ENCODE data around the gene ZCCHC24.

ZCCHC24 gene

GRCh38 chr10:79482741-79483140, 37.3 kb upstream of the ZCCHC24 start:
- Histone ChIP-seq H3K4me1 (ENCODE audit: insufficient read depth, low read length) (peaks cover 5% of the 10 kb centered on the region), H3K36me3 (ENCODE audit: insufficient read depth, low read length) (no peaks in the 10 kb centered on the region), H3K27me3 (ENCODE audit: insufficient read depth, low read length) (no peaks in the 10 kb centered on the region), H3K9me3 (ENCODE audit: low read length) (no peaks in the 10 kb centered on the region), H2AFZ (ENCODE audit: low read depth, low read length) (peak overlapping the region; percentile 63), H3K4me3 (ENCODE audit: low read length) (no peak overlapping the region)

- Histone ChIP-seq H3K4me1 (ENCODE audit: insufficient read depth, low read length) (peaks cover 5% of the 10 kb centered on the region), H2AFZ (ENCODE audit: low read depth, low read length) (peak overlapping the region; percentile 63), H3K36me3 (ENCODE audit: insufficient read depth, low read length) (no peaks in the 10 kb centered on the region), H3K4me3 (ENCODE audit: low read length) (no peak overlapping the region), H3K27me3 (ENCODE audit: insufficient read depth, low read length) (no peaks in the 10 kb centered on the region), H3K9me3 (ENCODE audit: low read length) (no peaks in the 10 kb centered on the region)
These were observed 36.9 kb upstream of the ZCCHC24 start for GRCh38 chr10:79482304-79482703.

- H3K4me1 ChIP-seq (ENCODE audit: insufficient read depth, low read length): peaks cover 5% of the 10 kb centered on the region
- no peaks in the 10 kb centered on the region for H3K27me3 ChIP-seq (ENCODE audit: insufficient read depth, low read length)
- H3K36me3 ChIP-seq (ENCODE audit: insufficient read depth, low read length): no peaks in the 10 kb centered on the region
- H3K9me3 ChIP-seq (ENCODE audit: low read length): no peaks in the 10 kb centered on the region
- no peak overlapping the region for H3K4me3 ChIP-seq (ENCODE audit: low read length)
- H2AFZ ChIP-seq (ENCODE audit: low read depth, low read length): no peak overlapping the region
These were observed 34.0 kb upstream of the ZCCHC24 start for GRCh38 chr10:79479283-79479909.

GRCh38 chr10:79477456-79477855, 32.0 kb upstream of the ZCCHC24 start:
- no peaks in the 10 kb centered on the region for H3K36me3 ChIP-seq (ENCODE audit: insufficient read depth, low read length)
- peaks cover 3% of the 10 kb centered on the region for H3K27me3 ChIP-seq (ENCODE audit: insufficient read depth, low read length)
- H3K9me3 ChIP-seq (ENCODE audit: low read length): no peaks in the 10 kb centered on the region
- H2AFZ ChIP-seq (ENCODE audit: low read depth, low read length): no peak overlapping the region
- peaks cover 3% of the 10 kb centered on the region for H3K4me1 ChIP-seq (ENCODE audit: insufficient read depth, low read length)
- H3K4me3 ChIP-seq (ENCODE audit: low read length): no peak overlapping the region

GRCh38 chr10:79476645-79477044, 31.2 kb upstream of the ZCCHC24 start:
- H2AFZ ChIP-seq (ENCODE audit: low read depth, low read length): no peak overlapping the region
- no peaks in the 10 kb centered on the region for H3K9me3 ChIP-seq (ENCODE audit: low read length)
- no peaks in the 10 kb centered on the region for H3K4me1 ChIP-seq (ENCODE audit: insufficient read depth, low read length)
- H3K27me3 ChIP-seq (ENCODE audit: insufficient read depth, low read length): peaks cover 3% of the 10 kb centered on the region
- no peak overlapping the region for H3K4me3 ChIP-seq (ENCODE audit: low read length)
- H3K36me3 ChIP-seq (ENCODE audit: insufficient read depth, low read length): no peaks in the 10 kb centered on the region

GRCh38 chr10:79475877-79476276, 30.5 kb upstream of the ZCCHC24 start:
- H3K27me3 ChIP-seq (ENCODE audit: insufficient read depth, low read length): peaks cover 3% of the 10 kb centered on the region
- H3K4me1 ChIP-seq (ENCODE audit: insufficient read depth, low read length): no peaks in the 10 kb centered on the region
- H2AFZ ChIP-seq (ENCODE audit: low read depth, low read length): no peak overlapping the region
- H3K4me3 ChIP-seq (ENCODE audit: low read length): no peak overlapping the region
- H3K36me3 ChIP-seq (ENCODE audit: insufficient read depth, low read length): no peaks in the 10 kb centered on the region
- H3K9me3 ChIP-seq (ENCODE audit: low read length): no peaks in the 10 kb centered on the region

GRCh38 chr10:79475119-79475653, 29.8 kb upstream of the ZCCHC24 start:
- Histone ChIP-seq H3K4me3 (ENCODE audit: low read length) (no peak overlapping the region), H3K27me3 (ENCODE audit: insufficient read depth, low read length) (peaks cover 3% of the 10 kb centered on the region), H2AFZ (ENCODE audit: low read depth, low read length) (no peak overlapping the region), H3K4me1 (ENCODE audit: insufficient read depth, low read length) (no peaks in the 10 kb centered on the region), H3K9me3 (ENCODE audit: low read length) (no peaks in the 10 kb centered on the region), H3K36me3 (ENCODE audit: insufficient read depth, low read length) (no peaks in the 10 kb centered on the region)

- Histone ChIP-seq H3K9me3 (ENCODE audit: low read length) (no peaks in the 10 kb centered on the region), H3K4me1 (ENCODE audit: insufficient read depth, low read length) (no peaks in the 10 kb centered on the region), H3K27me3 (ENCODE audit: insufficient read depth, low read length) (peaks cover 6% of the 10 kb centered on the region), H3K36me3 (ENCODE audit: insufficient read depth, low read length) (no peaks in the 10 kb centered on the region), H2AFZ (ENCODE audit: low read depth, low read length) (no peak overlapping the region), H3K4me3 (ENCODE audit: low read length) (no peak overlapping the region)
These were observed 28.2 kb upstream of the ZCCHC24 start for GRCh38 chr10:79473496-79474095.

GRCh38 chr10:79472951-79473350, 27.5 kb upstream of the ZCCHC24 start:
- Histone ChIP-seq H3K36me3 (ENCODE audit: insufficient read depth, low read length) (no peaks in the 10 kb centered on the region), H3K9me3 (ENCODE audit: low read length) (no peaks in the 10 kb centered on the region), H3K4me1 (ENCODE audit: insufficient read depth, low read length) (no peaks in the 10 kb centered on the region), H2AFZ (ENCODE audit: low read depth, low read length) (no peak overlapping the region), H3K27me3 (ENCODE audit: insufficient read depth, low read length) (peaks cover 6% of the 10 kb centered on the region), H3K4me3 (ENCODE audit: low read length) (no peak overlapping the region)

GRCh38 chr10:79472449-79472848, 27.0 kb upstream of the ZCCHC24 start:
- Histone ChIP-seq H3K4me3 (ENCODE audit: low read length) (no peak overlapping the region), H3K4me1 (ENCODE audit: insufficient read depth, low read length) (no peaks in the 10 kb centered on the region), H2AFZ (ENCODE audit: low read depth, low read length) (no peak overlapping the region), H3K9me3 (ENCODE audit: low read length) (no peaks in the 10 kb centered on the region), H3K36me3 (ENCODE audit: insufficient read depth, low read length) (no peaks in the 10 kb centered on the region), H3K27me3 (ENCODE audit: insufficient read depth, low read length) (peaks cover 6% of the 10 kb centered on the region)

GRCh38 chr10:79471776-79472175, 26.4 kb upstream of the ZCCHC24 start:
- no peak overlapping the region for H3K4me3 ChIP-seq (ENCODE audit: low read length)
- H3K36me3 ChIP-seq (ENCODE audit: insufficient read depth, low read length): no peaks in the 10 kb centered on the region
- H3K9me3 ChIP-seq (ENCODE audit: low read length): no peaks in the 10 kb centered on the region
- H2AFZ ChIP-seq (ENCODE audit: low read depth, low read length): no peak overlapping the region
- H3K27me3 ChIP-seq (ENCODE audit: insufficient read depth, low read length): peaks cover 6% of the 10 kb centered on the region
- no peaks in the 10 kb centered on the region for H3K4me1 ChIP-seq (ENCODE audit: insufficient read depth, low read length)

- no peaks in the 10 kb centered on the region for H3K36me3 ChIP-seq (ENCODE audit: insufficient read depth, low read length)
- H3K4me3 ChIP-seq (ENCODE audit: low read length): no peak overlapping the region
- no peak overlapping the region for H2AFZ ChIP-seq (ENCODE audit: low read depth, low read length)
- H3K27me3 ChIP-seq (ENCODE audit: insufficient read depth, low read length): peaks cover 6% of the 10 kb centered on the region
- H3K9me3 ChIP-seq (ENCODE audit: low read length): no peaks in the 10 kb centered on the region
- no peaks in the 10 kb centered on the region for H3K4me1 ChIP-seq (ENCODE audit: insufficient read depth, low read length)
These were observed 24.7 kb upstream of the ZCCHC24 start for GRCh38 chr10:79470096-79470495.

GRCh38 chr10:79468841-79469585, 23.6 kb upstream of the ZCCHC24 start:
- no peaks in the 10 kb centered on the region for H3K36me3 ChIP-seq (ENCODE audit: insufficient read depth, low read length)
- no peak overlapping the region for H2AFZ ChIP-seq (ENCODE audit: low read depth, low read length)
- no peak overlapping the region for H3K4me3 ChIP-seq (ENCODE audit: low read length)
- H3K27me3 ChIP-seq (ENCODE audit: insufficient read depth, low read length): peaks cover 6% of the 10 kb centered on the region
- no peaks in the 10 kb centered on the region for H3K9me3 ChIP-seq (ENCODE audit: low read length)
- no peaks in the 10 kb centered on the region for H3K4me1 ChIP-seq (ENCODE audit: insufficient read depth, low read length)

All from neuron (in vitro differentiated cells).